HCT116 (cell line): ENCODE data around the gene IGSF9B.

ENCODE experiments used
- EGR1 ChIP-seq: IDR thresholded peaks from 2 replicates; pipeline ENCODE4 v1.6.1; 2012; ENCODE audit warnings: low read depth
- ELF1 ChIP-seq: IDR thresholded peaks from 2 replicates; pipeline ENCODE4 v1.6.1; 2012; ENCODE audit warnings: low read depth, borderline replicate concordance
- EZH2 ChIP-seq: fragments of 200-600 bp; sonication (generic); IDR thresholded peaks from 2 replicates; pipeline ENCODE4 v1.6.1; 2017; ENCODE audit warnings: antibody characterized with exemption, mixed run types
- FOSL1 ChIP-seq: IDR thresholded peaks from 2 replicates; pipeline ENCODE4 v1.6.1; 2012; ENCODE audit warnings: low read depth
- POLR2A ChIP-seq: IDR thresholded peaks from 2 replicates; pipeline ENCODE4 v1.7.0; 2011; ENCODE audit warnings: borderline replicate concordance; ENCODE audit not compliant: insufficient read depth, insufficient read length; ENCODE audit errors: extremely low read depth
- POLR2AphosphoS5 ChIP-seq: IDR thresholded peaks from 2 replicates; pipeline ENCODE4 v1.6.1; 2011; ENCODE audit warnings: mild to moderate bottlenecking, low read depth, low read length, moderate library complexity
- RAD21 ChIP-seq: IDR thresholded peaks from 2 replicates; pipeline ENCODE4 v1.6.1; 2012; ENCODE audit warnings: low read depth, mild to moderate bottlenecking
- SIN3A ChIP-seq: IDR thresholded peaks from 2 replicates; pipeline ENCODE4 v1.6.1; 2012; ENCODE audit warnings: low read depth
- SP1 ChIP-seq: IDR thresholded peaks from 2 replicates; pipeline ENCODE4 v1.6.1; 2012; ENCODE audit warnings: low read depth
- YY1 ChIP-seq: IDR thresholded peaks from 2 replicates; pipeline ENCODE4 v1.6.1; 2011; ENCODE audit warnings: low read length, low read depth, moderate library complexity, mild to moderate bottlenecking; ENCODE audit not compliant: insufficient replicate concordance; ENCODE audit errors: extremely low read depth
- TF ChIP-seq, protein P1 (sequence below), 3 experiments: fragments of 200-600 bp in 1 of 3; sonication (generic) in 1 of 3; IDR thresholded peaks in 2 of 3; conservative IDR thresholded peaks in 1 of 3; 2 replicates each; pipeline ENCODE4 v1.5.1; 2012 to 2017; ENCODE audit warnings: low read depth in 2 of 3, low read length in 2 of 3, antibody characterized with exemption in 1 of 3, borderline replicate concordance in 1 of 3, control low read depth in 1 of 3, mild to moderate bottlenecking in 1 of 3, mixed read lengths in 1 of 3, mixed run types in 1 of 3, moderate library complexity in 1 of 3; ENCODE audit not compliant: insufficient read depth in 1 of 3
- TF ChIP-seq, protein P2 (sequence below): IDR thresholded peaks from 2 replicates; pipeline ENCODE4 v1.6.1; 2012; ENCODE audit warnings: low read depth
- TF ChIP-seq, protein P3 (sequence below): IDR thresholded peaks from 2 replicates; pipeline ENCODE4 v1.6.1; 2011; ENCODE audit warnings: mild to moderate bottlenecking, low read length, moderate library complexity; ENCODE audit not compliant: insufficient replicate concordance; ENCODE audit errors: extremely low read depth
- TF ChIP-seq, protein P4 (sequence below): IDR thresholded peaks from 2 replicates; pipeline ENCODE4 v1.6.1; 2012

DNA sequence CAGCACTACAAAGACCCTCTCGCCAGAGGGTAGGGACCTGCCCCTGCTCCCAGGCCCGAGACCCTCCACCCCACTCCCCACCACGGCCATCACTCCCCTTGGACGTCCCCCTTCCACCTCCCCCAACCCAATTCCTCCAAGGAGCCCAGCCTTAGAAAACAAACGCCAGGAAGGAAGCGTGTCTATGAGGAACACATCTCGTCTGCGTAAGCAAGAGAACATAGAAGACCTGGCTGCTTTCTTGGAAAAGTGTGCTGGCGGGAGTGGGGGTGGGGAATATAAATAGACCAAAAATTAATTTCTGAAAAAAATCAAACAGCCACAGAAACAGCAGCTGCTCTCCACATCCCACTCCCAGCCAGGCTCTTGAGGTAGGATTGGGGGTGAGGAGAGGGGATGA, 23.9 kb upstream of the IGSF9B start:
- no peak for TF ChIP-seq POLR2A
- TF ChIP-seq, protein P1, sequence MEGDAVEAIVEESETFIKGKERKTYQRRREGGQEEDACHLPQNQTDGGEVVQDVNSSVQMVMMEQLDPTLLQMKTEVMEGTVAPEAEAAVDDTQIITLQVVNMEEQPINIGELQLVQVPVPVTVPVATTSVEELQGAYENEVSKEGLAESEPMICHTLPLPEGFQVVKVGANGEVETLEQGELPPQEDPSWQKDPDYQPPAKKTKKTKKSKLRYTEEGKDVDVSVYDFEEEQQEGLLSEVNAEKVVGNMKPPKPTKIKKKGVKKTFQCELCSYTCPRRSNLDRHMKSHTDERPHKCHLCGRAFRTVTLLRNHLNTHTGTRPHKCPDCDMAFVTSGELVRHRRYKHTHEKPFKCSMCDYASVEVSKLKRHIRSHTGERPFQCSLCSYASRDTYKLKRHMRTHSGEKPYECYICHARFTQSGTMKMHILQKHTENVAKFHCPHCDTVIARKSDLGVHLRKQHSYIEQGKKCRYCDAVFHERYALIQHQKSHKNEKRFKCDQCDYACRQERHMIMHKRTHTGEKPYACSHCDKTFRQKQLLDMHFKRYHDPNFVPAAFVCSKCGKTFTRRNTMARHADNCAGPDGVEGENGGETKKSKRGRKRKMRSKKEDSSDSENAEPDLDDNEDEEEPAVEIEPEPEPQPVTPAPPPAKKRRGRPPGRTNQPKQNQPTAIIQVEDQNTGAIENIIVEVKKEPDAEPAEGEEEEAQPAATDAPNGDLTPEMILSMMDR (IDR thresholded peaks at IDR 0.05 in 2 of 3, conservative IDR thresholded peaks at IDR 0.05 in 1 of 3; ENCODE audit: borderline replicate concordance in 1 of 3, insufficient read depth in 1 of 3, low read depth in 2 of 3, low read length in 2 of 3): no peak
- TF ChIP-seq, protein P2, sequence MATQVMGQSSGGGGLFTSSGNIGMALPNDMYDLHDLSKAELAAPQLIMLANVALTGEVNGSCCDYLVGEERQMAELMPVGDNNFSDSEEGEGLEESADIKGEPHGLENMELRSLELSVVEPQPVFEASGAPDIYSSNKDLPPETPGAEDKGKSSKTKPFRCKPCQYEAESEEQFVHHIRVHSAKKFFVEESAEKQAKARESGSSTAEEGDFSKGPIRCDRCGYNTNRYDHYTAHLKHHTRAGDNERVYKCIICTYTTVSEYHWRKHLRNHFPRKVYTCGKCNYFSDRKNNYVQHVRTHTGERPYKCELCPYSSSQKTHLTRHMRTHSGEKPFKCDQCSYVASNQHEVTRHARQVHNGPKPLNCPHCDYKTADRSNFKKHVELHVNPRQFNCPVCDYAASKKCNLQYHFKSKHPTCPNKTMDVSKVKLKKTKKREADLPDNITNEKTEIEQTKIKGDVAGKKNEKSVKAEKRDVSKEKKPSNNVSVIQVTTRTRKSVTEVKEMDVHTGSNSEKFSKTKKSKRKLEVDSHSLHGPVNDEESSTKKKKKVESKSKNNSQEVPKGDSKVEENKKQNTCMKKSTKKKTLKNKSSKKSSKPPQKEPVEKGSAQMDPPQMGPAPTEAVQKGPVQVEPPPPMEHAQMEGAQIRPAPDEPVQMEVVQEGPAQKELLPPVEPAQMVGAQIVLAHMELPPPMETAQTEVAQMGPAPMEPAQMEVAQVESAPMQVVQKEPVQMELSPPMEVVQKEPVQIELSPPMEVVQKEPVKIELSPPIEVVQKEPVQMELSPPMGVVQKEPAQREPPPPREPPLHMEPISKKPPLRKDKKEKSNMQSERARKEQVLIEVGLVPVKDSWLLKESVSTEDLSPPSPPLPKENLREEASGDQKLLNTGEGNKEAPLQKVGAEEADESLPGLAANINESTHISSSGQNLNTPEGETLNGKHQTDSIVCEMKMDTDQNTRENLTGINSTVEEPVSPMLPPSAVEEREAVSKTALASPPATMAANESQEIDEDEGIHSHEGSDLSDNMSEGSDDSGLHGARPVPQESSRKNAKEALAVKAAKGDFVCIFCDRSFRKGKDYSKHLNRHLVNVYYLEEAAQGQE: no peak
- TF ChIP-seq FOSL1: no peak
- no peak for TF ChIP-seq YY1
- TF ChIP-seq SP1: no peak
- TF ChIP-seq EZH2: no peak
- TF ChIP-seq SIN3A: no peak
- no peak for TF ChIP-seq EGR1
- TF ChIP-seq, protein P3, sequence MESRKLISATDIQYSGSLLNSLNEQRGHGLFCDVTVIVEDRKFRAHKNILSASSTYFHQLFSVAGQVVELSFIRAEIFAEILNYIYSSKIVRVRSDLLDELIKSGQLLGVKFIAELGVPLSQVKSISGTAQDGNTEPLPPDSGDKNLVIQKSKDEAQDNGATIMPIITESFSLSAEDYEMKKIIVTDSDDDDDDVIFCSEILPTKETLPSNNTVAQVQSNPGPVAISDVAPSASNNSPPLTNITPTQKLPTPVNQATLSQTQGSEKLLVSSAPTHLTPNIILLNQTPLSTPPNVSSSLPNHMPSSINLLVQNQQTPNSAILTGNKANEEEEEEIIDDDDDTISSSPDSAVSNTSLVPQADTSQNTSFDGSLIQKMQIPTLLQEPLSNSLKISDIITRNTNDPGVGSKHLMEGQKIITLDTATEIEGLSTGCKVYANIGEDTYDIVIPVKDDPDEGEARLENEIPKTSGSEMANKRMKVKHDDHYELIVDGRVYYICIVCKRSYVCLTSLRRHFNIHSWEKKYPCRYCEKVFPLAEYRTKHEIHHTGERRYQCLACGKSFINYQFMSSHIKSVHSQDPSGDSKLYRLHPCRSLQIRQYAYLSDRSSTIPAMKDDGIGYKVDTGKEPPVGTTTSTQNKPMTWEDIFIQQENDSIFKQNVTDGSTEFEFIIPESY: no peak
- no peak for TF ChIP-seq RAD21
- TF ChIP-seq ELF1: no peak
- TF ChIP-seq POLR2AphosphoS5: no peak
- TF ChIP-seq, protein P4, sequence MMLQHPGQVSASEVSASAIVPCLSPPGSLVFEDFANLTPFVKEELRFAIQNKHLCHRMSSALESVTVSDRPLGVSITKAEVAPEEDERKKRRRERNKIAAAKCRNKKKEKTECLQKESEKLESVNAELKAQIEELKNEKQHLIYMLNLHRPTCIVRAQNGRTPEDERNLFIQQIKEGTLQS: no peak
